HG02759 (cell line): ENCODE data around the gene EIF4A3.

Source experiments
- ATAC-seq: cut with Tn5 transposase; IDR thresholded peaks from one replicate; pipeline ENCODE4 v1.9.1; 2021; ENCODE audit warnings: mild to moderate bottlenecking, moderate library complexity; ENCODE audit not compliant: unreplicated experiment

Gene EIF4A3

DNA sequence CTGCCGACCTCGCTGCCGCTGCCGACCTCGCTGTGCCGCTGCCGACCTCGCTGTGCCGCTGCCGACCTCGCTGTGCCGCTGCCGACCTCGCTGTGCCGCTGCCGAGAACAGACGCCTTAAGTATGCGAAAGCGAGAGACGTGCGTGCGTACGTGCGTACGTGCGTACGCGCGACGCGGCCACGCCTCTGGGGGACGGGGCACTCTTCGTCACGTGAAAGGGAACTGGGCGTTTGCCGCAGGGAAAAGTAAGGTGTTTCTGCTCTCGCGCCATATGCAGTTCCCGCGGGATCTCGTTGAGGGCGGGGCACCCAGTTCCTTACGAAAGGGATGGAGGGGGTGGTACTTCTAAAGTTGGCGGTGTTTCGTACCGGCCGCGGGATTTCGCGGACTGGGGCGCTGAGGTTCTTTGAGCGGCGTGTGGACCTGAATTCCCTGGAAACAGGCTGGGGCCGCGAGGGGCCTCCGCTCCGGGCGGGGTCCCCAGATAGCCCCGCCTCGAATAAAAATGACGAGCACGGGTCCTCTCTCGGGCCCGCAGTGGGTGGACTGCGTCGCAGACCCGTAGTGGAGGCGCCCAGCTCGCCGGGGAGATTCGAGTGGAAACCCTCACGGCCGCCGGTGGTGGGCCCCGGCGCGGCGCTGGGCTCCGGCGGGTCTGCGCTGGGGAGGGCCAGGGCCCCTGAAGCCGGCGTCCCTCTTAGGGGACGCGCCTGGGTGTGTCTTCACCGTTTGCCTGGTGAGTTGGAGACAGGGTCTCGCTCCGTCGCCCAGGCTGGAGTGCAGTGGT is at the start of gene EIF4A3:
Gene EIF4A3 (minus strand): TSS at position 94 of the 788 bp plus-strand sequence. CDS start 167 bp downstream, outside the sequence.
- ATAC-seq = peak; percentile 89

DNA sequence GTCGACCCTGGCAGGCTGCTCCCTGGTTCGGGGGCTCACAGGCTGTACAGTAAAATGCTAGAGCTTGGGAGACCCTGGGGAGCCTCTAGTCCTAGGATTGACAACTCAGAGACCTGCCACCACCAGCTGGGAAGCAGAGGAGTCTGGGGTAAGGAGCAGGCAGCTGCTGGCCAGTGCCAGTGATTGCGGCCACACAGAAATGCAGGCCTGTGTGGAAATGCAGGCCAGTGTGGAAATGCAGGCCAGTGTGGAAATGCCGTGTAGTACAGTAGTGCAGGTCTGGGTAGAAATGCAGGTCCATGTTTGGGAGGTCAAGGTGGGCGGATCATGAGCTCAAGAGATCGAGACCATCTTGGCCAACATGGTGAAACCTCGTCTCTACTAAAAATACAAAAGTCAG is 49.7 kb upstream of the EIF4A3 start:
- no peak for ATAC-seq

DNA sequence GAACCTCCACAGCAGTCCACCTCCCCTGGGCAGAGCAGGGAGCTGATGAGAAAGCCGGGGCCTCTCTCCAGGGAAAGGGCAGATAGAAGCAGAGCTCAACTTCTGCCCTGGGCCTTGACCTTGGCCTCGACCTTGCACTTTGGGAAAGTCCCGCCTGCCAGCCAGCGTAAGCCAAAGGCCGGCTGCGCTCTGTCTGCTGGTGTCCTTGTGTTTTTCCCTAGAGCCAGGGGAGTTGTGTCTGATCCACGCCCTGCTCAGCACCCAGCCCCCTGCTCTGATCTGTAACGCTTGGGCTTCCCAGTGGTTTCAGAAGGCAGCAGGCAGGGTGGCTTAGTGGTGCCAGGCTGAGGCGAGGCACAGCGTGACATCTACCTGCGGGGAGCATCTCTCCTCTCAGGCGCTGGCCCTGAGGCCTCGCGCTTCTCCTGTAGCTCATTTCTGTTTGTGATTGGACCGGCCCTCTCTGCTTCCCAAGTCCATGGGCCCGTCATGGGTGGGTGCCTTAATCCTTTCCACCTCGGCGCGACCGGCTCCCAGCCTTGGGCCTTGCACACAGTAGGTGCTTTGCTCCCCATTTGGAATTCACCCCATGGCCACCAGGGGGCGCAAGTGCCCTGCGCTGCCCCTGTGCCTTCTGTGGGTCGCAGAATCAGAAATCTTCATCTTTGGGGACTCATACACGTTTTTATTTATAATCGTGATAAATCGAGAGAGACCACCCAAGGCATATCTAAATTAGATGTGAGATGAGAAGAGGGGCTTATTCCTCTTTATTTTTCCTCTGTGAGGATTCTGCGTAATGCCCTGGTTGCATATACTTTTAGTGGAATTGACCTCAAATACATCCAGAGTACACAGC is 49.0 kb upstream of the EIF4A3 start:
- ATAC-seq = no peak

DNA sequence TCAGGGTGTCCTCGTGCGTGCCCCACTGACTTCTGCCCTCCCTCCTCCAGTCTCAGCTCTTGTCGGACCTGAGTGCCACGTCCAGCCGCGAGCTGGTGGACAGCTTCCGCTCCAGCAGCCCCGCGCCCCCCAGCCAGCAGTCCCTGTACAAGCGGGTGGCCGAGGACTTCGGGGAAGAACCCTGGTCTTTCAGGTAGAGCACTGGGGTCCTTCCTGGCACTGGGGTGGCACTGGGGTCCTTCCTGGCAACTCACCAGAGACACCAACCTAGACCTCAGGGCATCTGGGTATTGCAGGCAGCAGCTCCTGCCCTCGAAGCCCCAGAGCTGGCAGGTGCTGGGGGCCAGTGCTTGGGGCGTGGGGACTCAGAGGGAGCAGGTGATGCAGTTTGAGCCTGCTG is 48.2 kb upstream of the EIF4A3 start:
- ATAC-seq = no peak

DNA sequence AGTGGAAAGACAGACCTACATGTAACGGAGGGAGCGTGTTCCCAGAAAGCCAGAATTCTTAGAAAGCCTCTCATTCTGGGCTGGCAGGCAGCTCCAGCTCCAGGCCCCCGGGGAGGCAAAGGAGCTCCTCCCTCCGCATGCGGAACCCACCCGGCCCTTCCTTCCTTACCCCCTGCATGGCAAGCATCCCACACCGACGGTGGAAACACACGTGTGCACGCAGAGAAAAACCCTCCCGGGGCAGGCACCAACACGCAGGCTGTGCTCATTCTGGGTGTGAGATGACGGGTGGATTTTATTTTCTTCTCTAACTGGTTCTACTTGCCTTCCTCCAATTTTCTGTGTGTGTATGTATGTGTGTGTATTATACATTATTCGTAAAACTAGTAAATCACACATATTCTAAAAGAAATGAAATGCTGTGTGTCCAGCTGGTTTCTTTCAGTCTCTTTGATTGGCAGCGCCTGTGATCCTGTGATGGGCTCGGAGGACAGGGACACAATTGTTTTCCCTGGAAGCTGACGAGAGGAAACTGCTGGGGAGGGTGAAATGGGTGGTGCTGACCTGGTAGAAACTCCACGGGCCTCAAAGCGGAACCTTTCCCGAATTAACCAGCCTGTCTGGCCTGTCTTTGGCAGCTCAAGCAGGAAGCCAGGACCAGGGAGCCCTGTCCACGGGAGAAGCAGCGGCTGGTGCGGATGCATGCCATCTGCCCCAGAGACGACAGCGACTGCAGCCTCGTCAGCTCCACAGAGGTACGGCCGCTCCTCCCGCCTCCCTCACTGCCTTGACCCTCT is 45.1 kb upstream of the EIF4A3 start:
- no peak for ATAC-seq

DNA sequence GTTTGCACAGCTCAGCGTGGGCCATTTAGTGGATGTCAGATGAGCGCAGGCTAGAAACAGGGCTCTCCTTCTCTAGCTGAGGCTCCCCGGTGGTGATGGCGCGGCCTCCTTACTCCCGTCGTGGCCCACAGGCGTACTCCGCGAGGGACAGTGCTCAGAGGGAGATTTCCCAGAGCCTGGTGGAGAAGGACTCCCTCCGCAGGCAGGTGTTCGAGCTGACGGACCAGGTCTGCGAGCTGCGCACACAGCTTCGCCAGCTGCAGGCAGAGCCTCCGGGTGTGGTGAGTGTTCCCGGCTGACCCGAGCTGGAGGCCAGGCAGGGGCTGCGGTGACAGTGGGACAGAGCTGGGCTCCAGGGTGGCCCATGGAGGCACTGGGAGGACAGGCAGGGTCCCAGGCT is 44.3 kb upstream of the EIF4A3 start:
- ATAC-seq = no peak

DNA sequence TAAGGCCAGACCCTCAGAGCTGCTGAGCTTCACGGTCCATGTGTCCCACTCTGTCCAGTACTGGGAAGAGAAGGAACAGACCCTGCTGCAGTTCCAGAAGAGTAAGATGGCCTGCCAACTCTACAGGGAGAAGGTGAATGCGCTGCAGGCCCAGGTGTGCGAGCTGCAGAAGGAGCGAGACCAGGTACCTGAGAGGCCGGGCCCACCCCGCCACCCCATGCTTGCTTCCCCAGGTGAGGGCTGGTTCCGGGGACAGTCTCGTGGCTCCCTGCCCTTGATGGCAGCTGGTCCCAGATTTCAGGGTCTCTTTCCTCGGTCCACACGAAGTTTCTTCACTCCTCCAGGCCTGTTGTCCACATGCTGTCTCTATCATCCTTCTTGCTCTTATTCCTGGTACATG is 43.8 kb upstream of the EIF4A3 start:
- no peak for ATAC-seq

DNA sequence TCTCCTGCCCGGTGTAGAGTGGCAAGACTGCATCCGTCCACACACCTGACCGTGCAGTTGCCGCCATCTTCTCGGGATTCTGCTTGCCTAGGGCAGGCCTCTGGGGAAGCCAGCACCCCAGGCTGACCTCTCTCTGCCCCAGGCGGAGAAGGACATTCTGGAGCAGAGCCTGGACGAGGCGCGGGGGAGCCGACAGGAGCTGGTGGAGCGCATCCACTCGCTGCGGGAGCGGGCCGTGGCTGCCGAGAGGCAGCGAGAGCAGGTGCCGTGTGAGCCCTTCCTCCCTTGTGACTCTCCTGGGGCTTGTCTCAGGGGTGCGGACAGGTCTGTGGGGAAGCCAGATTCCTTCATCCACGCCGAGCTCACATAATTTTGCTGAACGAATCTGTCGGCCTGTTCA is 42.7 kb upstream of the EIF4A3 start:
- ATAC-seq = no peak

DNA sequence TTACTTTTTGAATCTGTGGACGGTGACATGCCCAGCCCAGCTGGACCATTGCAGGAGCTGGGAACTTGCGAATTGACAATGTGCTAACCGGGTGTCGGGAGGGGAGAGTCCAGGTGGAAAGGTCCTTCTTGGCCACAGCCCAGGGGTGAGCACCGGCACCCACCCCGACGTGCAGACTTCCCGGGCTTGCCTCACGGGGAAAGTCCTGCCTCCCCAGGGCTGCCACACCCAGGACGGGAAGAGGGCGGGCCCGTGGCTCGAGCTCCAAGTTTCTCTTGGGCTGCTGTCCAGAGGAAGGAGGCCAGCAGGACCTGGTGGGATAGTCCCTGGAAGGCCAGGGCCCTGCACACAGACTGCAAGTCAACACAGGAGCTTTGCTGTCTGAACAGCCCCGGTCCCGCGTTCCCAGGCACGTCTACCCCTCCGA is 40.6 kb upstream of the EIF4A3 start:
- no peak for ATAC-seq

DNA sequence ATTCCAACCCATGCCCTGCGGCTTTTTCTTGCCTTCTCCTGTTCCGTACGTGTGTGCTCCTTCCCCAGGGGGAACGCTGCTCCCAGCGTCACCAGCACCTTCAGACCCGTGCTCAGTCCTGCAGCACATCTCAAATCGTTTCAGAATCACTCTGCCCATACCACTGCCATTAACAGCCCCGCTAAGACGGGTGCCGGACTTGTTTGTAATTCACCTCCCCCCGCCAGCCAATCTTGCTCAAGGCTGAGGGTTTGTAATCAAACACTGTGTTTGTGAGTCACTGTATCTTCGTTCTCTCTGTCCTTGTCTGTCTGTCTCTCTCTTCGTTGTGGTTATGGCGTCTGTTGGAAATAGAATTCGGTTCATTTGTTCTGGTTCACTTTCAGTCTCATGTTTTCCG is 40.2 kb upstream of the EIF4A3 start:
- ATAC-seq = no peak

DNA sequence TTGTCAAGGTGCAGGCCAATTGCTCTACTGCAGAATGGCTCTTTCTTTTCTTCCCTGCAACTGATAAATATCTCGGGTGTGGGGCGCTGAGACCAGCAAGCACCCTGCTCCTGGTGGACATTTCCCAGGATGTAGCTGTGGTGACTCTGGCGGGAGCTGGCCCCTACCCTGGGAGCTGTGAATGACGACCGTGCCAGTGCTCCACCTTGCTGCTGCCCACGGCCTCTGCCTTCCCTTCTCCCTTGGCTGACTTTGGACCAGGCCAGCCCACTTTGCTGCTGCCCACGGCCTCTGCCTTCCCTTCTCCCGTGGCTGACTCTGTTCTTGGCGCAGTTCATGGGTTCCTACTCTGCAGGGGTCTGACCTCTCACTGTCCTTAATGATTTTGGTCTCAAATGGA is 39.0 kb upstream of the EIF4A3 start:
- ATAC-seq = no peak

DNA sequence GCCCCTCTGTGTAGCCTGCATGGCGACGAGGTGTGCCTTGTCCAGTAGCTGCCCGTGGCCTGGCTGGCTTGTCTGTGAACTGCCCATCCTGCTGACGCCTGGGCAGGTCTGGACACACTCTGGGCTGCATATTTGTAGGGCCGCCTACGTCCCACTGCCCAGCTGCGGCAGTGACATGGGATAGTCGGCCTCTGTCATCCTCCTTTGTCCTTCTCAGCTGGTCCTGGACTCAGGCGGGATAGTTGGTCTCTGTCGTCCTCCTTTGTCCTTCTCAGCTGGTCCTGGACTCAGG is 37.4 kb upstream of the EIF4A3 start:
- no peak for ATAC-seq

DNA sequence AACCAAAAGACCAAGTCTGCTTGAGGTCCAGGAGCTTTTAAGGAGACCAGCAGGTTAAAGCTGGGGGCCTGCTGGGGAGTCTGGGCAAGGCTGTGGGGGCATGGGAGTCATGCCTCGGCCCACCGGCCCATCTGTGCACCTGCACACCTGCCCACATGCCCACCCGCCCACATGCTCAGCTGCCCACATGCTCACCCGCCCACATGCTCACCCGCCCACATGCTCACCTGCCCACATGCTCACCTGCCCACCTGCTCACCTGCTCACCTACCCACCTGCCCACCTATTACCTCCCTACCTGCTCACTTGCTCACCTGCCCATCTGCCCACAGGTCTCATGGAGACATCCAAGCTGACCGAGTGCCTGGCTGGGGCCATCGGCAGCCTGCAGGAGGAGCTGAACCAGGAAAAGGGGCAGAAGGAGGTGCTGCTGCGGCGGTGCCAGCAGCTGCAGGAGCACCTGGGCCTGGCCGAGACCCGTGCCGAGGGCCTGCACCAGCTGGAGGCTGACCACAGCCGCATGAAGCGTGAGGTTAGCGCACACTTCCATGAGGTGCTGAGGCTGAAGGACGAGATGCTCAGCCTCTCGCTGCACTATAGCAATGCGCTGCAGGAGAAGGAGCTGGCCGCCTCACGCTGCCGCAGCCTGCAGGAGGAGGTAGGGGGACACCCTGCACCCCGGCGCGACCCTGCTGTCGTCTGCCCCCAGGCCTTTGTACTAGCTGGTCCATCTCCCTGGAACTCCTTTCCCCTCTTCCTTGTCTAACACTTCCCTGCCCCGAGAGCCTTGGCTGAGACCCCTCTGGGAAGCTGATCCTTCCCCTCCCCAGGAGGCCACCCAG is 36.9 kb upstream of the EIF4A3 start:
- ATAC-seq = no peak

DNA sequence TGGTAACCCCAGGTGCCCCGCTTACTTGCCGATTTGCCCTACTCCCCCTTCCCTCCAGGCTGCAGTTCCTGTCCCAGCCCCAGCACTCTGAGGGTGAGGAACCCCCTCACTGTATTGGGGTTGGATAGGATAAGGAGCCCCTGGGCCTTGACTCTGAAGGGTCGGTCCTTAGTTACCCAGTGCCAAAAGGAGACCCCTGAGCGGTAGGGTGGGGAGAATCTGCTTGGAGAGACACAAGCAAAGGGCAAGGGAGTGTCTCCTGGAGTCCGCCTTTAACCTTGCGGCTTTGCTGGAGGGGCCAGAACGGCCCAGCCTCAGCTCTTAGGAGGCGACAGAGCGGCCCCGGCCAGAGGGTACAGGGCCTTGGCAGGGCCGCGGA is 35.9 kb upstream of the EIF4A3 start:
- no peak for ATAC-seq

DNA sequence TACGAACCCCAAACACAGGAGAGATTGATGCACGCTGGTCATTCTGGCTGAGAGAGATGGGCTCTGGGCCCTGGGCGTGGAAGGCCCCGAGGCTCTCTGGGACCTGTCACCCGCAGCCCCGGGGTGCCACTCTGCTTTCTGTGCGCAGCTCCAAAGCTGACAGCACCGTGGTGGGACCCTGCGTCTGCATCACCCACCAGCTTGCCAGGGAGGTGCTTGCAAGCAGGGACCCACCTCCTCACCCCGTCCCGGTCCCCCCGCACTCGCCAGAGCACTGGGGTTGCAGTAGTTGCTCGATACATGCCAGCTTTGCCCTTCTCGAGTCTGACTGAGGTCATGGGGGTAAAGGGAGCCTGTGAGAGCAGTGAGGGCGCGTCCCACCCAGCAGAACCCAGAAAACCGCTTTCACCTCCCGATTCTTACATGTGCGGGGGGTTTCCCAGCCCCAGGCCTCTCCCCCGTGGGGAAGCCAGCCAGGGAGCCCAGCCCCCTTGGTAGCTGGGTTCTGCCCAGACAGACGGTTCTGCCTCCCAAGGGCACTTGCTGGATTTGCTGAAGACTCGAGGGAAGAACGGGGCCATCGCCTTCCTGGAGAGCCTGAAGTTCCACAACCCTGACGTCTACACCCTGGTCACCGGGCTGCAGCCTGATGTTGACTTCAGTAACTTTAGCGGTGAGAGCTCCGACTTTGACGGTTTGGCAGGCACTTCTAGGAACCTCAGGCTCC is 35.4 kb upstream of the EIF4A3 start:
- ATAC-seq = no peak

DNA sequence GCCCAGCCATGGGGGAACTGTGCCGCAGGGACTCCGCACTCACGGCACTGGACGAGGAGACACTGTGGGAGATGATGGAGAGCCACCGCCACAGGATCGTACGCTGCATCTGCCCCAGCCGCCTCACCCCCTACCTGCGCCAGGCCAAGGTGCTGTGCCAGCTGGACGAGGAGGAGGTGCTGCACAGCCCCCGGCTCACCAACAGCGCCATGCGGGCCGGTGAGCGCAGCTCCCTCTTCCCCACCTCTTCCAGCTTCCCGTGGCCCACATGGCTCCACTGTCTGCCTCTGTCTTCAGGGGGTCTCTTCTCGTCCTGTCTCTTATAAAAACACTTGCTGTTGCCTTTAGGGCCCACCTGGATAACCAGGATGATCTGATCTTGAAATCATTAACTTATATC is 34.5 kb upstream of the EIF4A3 start:
- no peak for ATAC-seq

DNA sequence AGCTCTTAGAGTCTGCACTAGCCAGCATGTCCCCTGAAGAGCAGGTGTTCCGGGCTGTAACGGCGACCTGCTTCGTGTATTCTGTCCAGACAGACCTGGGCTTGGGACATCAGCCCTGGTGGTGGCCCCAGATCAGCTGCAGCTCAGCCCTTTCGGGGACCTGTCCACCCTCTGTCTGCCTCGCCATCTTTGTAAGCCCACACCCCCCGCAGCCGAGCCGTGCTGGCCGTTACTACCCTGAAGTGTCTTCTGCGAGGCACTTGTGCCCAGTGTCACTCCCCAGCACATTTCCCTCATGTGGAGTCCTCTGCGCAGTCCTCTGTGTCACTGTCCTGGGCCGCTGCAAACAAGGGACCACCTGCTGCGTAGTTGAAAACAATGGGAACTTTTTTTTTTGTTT is 33.3 kb upstream of the EIF4A3 start:
- no peak for ATAC-seq

DNA sequence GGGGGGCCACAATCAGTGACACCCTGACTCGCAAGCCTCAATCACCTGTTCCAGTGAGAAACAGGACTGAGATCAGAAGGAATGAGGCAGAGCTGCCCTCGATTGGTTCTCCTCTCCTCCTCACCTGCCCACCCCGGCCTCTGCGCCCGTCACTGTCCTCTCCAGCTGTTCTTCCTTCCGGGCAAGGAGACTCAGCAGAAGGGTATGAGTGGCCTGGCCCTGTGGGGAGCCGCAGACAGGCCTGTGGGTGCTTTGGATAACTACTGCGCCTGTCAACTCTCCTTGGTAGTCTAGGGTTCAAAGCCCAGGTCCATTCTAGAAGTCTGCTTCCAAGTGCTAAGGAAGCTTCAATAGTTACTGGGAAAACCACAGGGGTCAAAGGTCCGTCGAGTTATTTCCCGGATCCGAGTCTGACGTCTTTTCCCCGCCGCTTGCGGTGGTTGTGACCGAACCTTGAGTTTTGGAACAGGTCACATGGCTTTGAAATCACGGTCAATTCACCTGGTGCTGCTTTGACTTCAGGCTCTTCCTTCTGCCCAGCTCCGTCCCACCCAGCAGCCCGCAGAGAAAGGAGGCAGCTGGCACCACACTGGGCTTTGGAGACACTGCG is 31.2 kb upstream of the EIF4A3 start:
- ATAC-seq = no peak

DNA sequence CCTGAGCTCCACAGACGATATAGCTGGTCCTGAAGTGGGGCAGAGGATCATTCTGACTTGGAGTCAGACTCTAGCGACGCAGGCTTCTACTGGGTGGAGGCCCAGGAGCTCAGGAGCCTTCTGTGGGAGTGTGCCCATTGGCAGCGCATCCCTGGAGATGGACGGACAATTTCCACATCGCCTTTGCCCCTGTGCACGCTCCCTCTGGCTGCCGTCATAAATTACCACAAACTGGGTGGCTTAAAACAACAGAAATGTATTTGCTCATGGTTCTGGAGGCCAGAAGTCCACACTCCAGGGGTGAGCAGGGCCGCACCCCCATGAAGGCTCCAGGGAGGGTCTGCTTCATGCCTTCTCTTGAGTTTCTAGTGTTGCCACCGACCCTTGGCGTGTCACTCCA is 29.8 kb upstream of the EIF4A3 start:
- ATAC-seq = no peak

DNA sequence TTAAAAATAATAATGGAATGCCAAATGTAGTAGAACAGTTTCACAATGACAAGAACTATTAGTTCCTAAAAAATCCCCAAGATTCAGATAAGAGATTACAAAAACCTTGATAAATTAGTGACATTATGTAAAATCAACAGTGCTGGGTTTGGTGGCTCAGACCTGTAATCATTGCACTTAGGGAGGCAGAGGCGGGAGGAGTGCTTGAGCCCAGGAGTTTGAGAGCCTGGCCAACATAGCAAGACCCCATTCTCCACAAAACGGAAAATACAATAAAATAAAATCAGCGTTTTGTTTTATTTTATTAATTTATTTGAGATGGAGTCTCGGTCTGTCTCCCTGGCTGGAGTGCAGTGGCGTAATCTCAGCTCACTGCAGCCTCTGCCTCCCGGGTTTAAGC is 27.0 kb upstream of the EIF4A3 start:
- ATAC-seq = no peak
